Skeletal muscle satellite cell (primary cell): Measurements from ENCODE around the gene RPS21.
"Not testable (repeated sequence)": the region's sequence is repeated elsewhere in the genome, so short reads cannot be mapped to it uniquely, and the experiment has no call there.

ENCODE experiments used
- H3K27me3 ChIP-seq: 2 replicates; pipeline ENCODE4 v1.7.0; 2013; ENCODE audit warnings: low read length; ENCODE audit not compliant: control insufficient read depth, insufficient read depth
- H3K36me3 ChIP-seq: 2 replicates; pipeline ENCODE4 v1.7.0; 2013; ENCODE audit warnings: mild to moderate bottlenecking, control low read depth, low read length; ENCODE audit not compliant: insufficient read depth
- H3K4me1 ChIP-seq: 2 replicates; pipeline ENCODE4 v1.7.0; 2013; ENCODE audit warnings: low read length; ENCODE audit not compliant: control insufficient read depth, insufficient read depth
- H3K4me2 ChIP-seq: 2 replicates; pipeline ENCODE4 v1.7.0; 2013; ENCODE audit warnings: mild to moderate bottlenecking, low read length
- H3K4me3 ChIP-seq: 2 replicates; pipeline ENCODE4 v1.7.0; 2013; ENCODE audit warnings: low read length
- H3K9ac ChIP-seq: 2 replicates; pipeline ENCODE4 v1.7.0; 2013; ENCODE audit warnings: mild to moderate bottlenecking, low read depth, low read length, moderate library complexity
- H3K9me3 ChIP-seq: replicated peaks from 2 replicates; pipeline ENCODE4 v1.7.0; 2013; ENCODE audit warnings: mild to moderate bottlenecking, control low read depth, low read length

Gene RPS21

GRCh38 chr20:62422636-62423325 is 35.9 kb downstream of the RPS21 start:
- Histone ChIP-seq H3K9me3 (no peaks in the 10 kb centered on the region), H3K9ac (no peak overlapping the region), H3K36me3 (no peaks in the 10 kb centered on the region), H3K4me3 (no peak overlapping the region), H3K27me3 (peaks cover 32% of the 10 kb centered on the region), H3K4me1 (no peaks in the 10 kb centered on the region), H3K4me2 (no peak overlapping the region)

GRCh38 chr20:62423326-62423706 is 36.4 kb downstream of the RPS21 start:
- H3K9me3 ChIP-seq = no peaks in the 10 kb centered on the region
- H3K4me3 ChIP-seq = no peak overlapping the region

GRCh38 chr20:62424249-62425107 is 37.6 kb downstream of the RPS21 start:
- Histone ChIP-seq H3K27me3 (peaks cover 42% of the 10 kb centered on the region), H3K9me3 (no peaks in the 10 kb centered on the region), H3K9ac (no peak overlapping the region), H3K36me3 (no peaks in the 10 kb centered on the region), H3K4me1 (no peaks in the 10 kb centered on the region), H3K4me2 (no peak overlapping the region), H3K4me3 (no peak overlapping the region)

More at GRCh38 chr20:62423326-62423706, 36.4 kb downstream of the RPS21 start:
- Histone ChIP-seq H3K4me2 (no peak overlapping the region), H3K9ac (no peak overlapping the region), H3K4me1 (no peaks in the 10 kb centered on the region), H3K36me3 (no peaks in the 10 kb centered on the region), H3K27me3 (peaks cover 32% of the 10 kb centered on the region)

- no peaks in the 10 kb centered on the region for H3K4me1 ChIP-seq
- H3K4me2 ChIP-seq = no peak overlapping the region
- no peaks in the 10 kb centered on the region for H3K36me3 ChIP-seq
- no peak overlapping the region for H3K9ac ChIP-seq
- H3K9me3 ChIP-seq = no peaks in the 10 kb centered on the region
- H3K4me3 ChIP-seq = no peak overlapping the region
- H3K27me3 ChIP-seq = peaks cover 45% of the 10 kb centered on the region
Measured at GRCh38 chr20:62425281-62426058, 38.6 kb downstream of the RPS21 start.

- H3K4me3 ChIP-seq, H3K4me2 ChIP-seq, H3K9ac ChIP-seq, H3K4me1 ChIP-seq, H3K9me3 ChIP-seq, H3K36me3 ChIP-seq: not testable (repeated sequence)
- peaks cover 49% of the 10 kb centered on the region for H3K27me3 ChIP-seq
Measured at GRCh38 chr20:62426059-62426348, 39.1 kb downstream of the RPS21 start.

- Histone ChIP-seq H3K9me3 (no peaks in the 10 kb centered on the region), H3K4me1 (no peaks in the 10 kb centered on the region), H3K36me3 (no peaks in the 10 kb centered on the region), H3K27me3 (peaks cover 56% of the 10 kb centered on the region), H3K4me2 (no peak overlapping the region), H3K9ac (no peak overlapping the region), H3K4me3 (no peak overlapping the region)
Measured at GRCh38 chr20:62426699-62427131, 39.8 kb downstream of the RPS21 start.

- Histone ChIP-seq H3K4me2 (no peak within 1 kb of the TSS), H3K27me3 (peaks cover 61% of the 10 kb centered on the region), H3K4me1 (no peaks in the 10 kb centered on the region), H3K9ac (no peak within 1 kb of the TSS), H3K9me3 (no peaks in the 10 kb centered on the region), H3K4me3 (no peak within 1 kb of the TSS), H3K36me3 (no peaks in the 10 kb centered on the region)
Measured at GRCh38 chr20:62427172-62428001, 40.5 kb downstream of the RPS21 start, which contains the start of gene RBBP8NL. TSS of gene RBBP8NL (minus strand) at chr20:62427539. CDS start at chr20:62419647, 7,892 bp downstream.

GRCh38 chr20:62428002-62428372 is 41.1 kb downstream of the RPS21 start:
- Histone ChIP-seq H3K4me3 (no peak overlapping the region), H3K4me1 (no peaks in the 10 kb centered on the region), H3K36me3 (no peaks in the 10 kb centered on the region), H3K4me2 (no peak overlapping the region), H3K27me3 (peaks cover 63% of the 10 kb centered on the region), H3K9me3 (no peaks in the 10 kb centered on the region), H3K9ac (no peak overlapping the region)

- Histone ChIP-seq H3K4me3 (no peak overlapping the region), H3K9ac (no peak overlapping the region), H3K4me2 (no peak overlapping the region), H3K36me3 (no peaks in the 10 kb centered on the region), H3K9me3 (no peaks in the 10 kb centered on the region), H3K27me3 (peaks cover 63% of the 10 kb centered on the region), H3K4me1 (no peaks in the 10 kb centered on the region)
Measured at GRCh38 chr20:62428396-62429295, 41.7 kb downstream of the RPS21 start.
